Panc1 (cell line): ENCODE results near the gene CELF2. TPM values are rescaled to one million over a fixed set of nuclear protein-coding genes. Genes with fewer than 3 reads are reported as not detected.
A peak's percentile ranks its signal among the peaks of the same experiment; 100 is the strongest.

Experiments
- ATAC-seq: fragments of 200-7000 bp; cut with Tn5 transposase; 2 replicates; pipeline ENCODE4 v1.9.1; 2020; ENCODE audit warnings: mild to moderate bottlenecking, moderate library complexity
- BruUV-seq: library from RNA; stranded (reverse); fragments of 400-500 nt; replicated peaks from 2 replicates; lab custom pipeline; 2021; lab: Mats Ljungman, UMichigan
- CTCF ChIA-PET: fragments of 300-600 bp; sonication (Branson Sonifier 250); formaldehyde crosslinking; loops from one replicate; lab custom pipeline; 2022; ENCODE audit warnings: antibody characterized with exemption; lab: Charles Lee
- POLR2A ChIA-PET: fragments of 300-600 bp; sonication (Branson Sonifier 250); formaldehyde crosslinking; loops from one replicate; lab custom pipeline; 2022; ENCODE audit warnings: antibody characterized with exemption; lab: Charles Lee
- DNase-seq: peaks from one replicate; pipeline ENCODE4 v3.0.0-alpha.2; 2010; ENCODE audit warnings: low read depth, low spot score
- H3K27ac ChIP-seq: 2 replicates; pipeline ENCODE4 v1.5.1; 2011; ENCODE audit warnings: mild to moderate bottlenecking, low read length, inconsistent platforms
- H3K27me3 ChIP-seq: fragments of 200-500 bp; sonication (Bioruptor generic); 2 replicates; pipeline ENCODE4 v1.6.0; 2014; ENCODE audit warnings: low read length, inconsistent platforms; ENCODE audit not compliant: control insufficient read depth, insufficient read depth
- H3K36me3 ChIP-seq: fragments of 200-500 bp; sonication (Bioruptor generic); 2 replicates; pipeline ENCODE4 v1.5.1; 2014; ENCODE audit warnings: inconsistent platforms, mild to moderate bottlenecking, low read length, moderate library complexity; ENCODE audit not compliant: control insufficient read depth, insufficient read depth
- H3K4me1 ChIP-seq: 2 replicates; pipeline ENCODE4 v1.5.1; 2011; ENCODE audit warnings: inconsistent platforms, mild to moderate bottlenecking, low read length, moderate library complexity; ENCODE audit not compliant: control insufficient read depth, insufficient read depth
- H3K4me3 ChIP-seq, 2 experiments: 2 replicates each; pipeline ENCODE4 v1.5.1; 2011 to 2012; ENCODE audit warnings: low read depth in 2 of 2, low read length in 2 of 2, mild to moderate bottlenecking in 2 of 2, inconsistent platforms in 1 of 2, moderate library complexity in 1 of 2
- H3K9me3 ChIP-seq: fragments of 200-500 bp; sonication (Bioruptor generic); 2 replicates; pipeline ENCODE4 v1.5.1; 2014; ENCODE audit warnings: low read depth, mild to moderate bottlenecking, inconsistent platforms, low read length, moderate library complexity; ENCODE audit not compliant: control insufficient read depth, insufficient read depth
- POLR2AphosphoS5 ChIP-seq: IDR thresholded peaks from 2 replicates; pipeline ENCODE4 v1.6.1; 2012; ENCODE audit warnings: mild to moderate bottlenecking, low read depth, low read length, moderate library complexity
- SIN3A ChIP-seq: IDR thresholded peaks from 2 replicates; pipeline ENCODE4 v1.6.1; 2012; ENCODE audit warnings: low read depth, mild to moderate bottlenecking, low read length, moderate library complexity, borderline replicate concordance; ENCODE audit not compliant: insufficient read depth
- TCF7L2 ChIP-seq: IDR thresholded peaks from 2 replicates; pipeline ENCODE4 v1.6.1; 2011; ENCODE audit warnings: mild to moderate bottlenecking, low read depth, low read length, inconsistent platforms
- in situ Hi-C: cut with HindIII; loops from 2 replicates; pipeline ENCODE4 v1.10.0; 2016; ENCODE audit warnings: low sequenced_read_pairs, low pct_unique_long_range_greater_than_20kb
- intact Hi-C: fragments of 100-400 bp; cut with micrococcal nuclease; formaldehyde crosslinking; loops from one replicate; pipeline ENCODE4 v1.10.0; 2022; ENCODE audit not compliant: unreplicated experiment
- total RNA-seq: library from RNA; stranded (reverse); gene quantifications from one replicate; pipeline ENCODE4 v1.2.1, GENCODE V29; 2021; ENCODE audit not compliant: unreplicated experiment
- TF ChIP-seq, protein P1 (sequence below): fragments of 450-650 bp; IDR thresholded peaks from 2 replicates; pipeline ENCODE4 v1.5.1; 2017; ENCODE audit warnings: mild to moderate bottlenecking
- TF ChIP-seq, protein P2 (sequence below), 2 experiments: IDR thresholded peaks; 2 replicates each; pipeline ENCODE4 v1.6.1; 2011 to 2012; ENCODE audit warnings: low read depth in 2 of 2, control low read depth in 1 of 2, low read length in 1 of 2, mild to moderate bottlenecking in 1 of 2, moderate library complexity in 1 of 2; ENCODE audit not compliant: insufficient read depth in 1 of 2

CELF2 gene
- total RNA-seq, 1 experiment from 2014 or later, result 0.44 TPM

DNA sequence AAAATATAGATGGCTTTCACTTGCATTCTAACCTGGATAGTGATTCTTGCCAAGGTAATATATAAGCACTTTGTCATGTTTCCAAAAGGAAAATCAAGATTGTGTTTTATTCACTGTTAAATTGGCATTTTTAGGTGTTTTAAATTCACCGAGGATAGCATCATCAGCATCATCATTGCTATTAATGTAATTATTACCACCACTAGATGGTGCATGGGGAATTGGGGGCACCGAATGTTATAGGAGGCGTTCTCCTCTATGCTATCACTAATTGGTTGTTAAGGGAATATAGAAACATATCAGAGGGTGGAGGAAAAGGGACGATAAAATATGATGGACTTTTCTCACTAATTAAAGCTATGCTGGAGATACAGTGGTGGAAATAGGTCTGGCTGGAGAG lies 95.5 kb downstream of the CELF2 start:
- no TSS peak for BruUV-seq
- H3K27me3 ChIP-seq, result no peaks in the 10 kb centered on the region
- H3K4me3 ChIP-seq, result no peak overlapping the region
- no peak overlapping the region for H3K27ac ChIP-seq
- ATAC-seq (no peak), DNase-seq (no peak)
- H3K4me1 ChIP-seq, result no peaks in the 10 kb centered on the region
- H3K36me3 ChIP-seq, result no peaks in the 10 kb centered on the region
- POLR2A ChIA-PET, result no interaction called here
- CTCF ChIA-PET, result no interaction called here
- no peaks in the 10 kb centered on the region for H3K9me3 ChIP-seq
- TF ChIP-seq, protein P1, sequence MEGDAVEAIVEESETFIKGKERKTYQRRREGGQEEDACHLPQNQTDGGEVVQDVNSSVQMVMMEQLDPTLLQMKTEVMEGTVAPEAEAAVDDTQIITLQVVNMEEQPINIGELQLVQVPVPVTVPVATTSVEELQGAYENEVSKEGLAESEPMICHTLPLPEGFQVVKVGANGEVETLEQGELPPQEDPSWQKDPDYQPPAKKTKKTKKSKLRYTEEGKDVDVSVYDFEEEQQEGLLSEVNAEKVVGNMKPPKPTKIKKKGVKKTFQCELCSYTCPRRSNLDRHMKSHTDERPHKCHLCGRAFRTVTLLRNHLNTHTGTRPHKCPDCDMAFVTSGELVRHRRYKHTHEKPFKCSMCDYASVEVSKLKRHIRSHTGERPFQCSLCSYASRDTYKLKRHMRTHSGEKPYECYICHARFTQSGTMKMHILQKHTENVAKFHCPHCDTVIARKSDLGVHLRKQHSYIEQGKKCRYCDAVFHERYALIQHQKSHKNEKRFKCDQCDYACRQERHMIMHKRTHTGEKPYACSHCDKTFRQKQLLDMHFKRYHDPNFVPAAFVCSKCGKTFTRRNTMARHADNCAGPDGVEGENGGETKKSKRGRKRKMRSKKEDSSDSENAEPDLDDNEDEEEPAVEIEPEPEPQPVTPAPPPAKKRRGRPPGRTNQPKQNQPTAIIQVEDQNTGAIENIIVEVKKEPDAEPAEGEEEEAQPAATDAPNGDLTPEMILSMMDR, result peak; percentile 13; the same call in 1 of the 2 replicates
- TF ChIP-seq POLR2AphosphoS5, result no peak
- in situ Hi-C loops (no loop called here), intact Hi-C loops (no loop called here)

DNA sequence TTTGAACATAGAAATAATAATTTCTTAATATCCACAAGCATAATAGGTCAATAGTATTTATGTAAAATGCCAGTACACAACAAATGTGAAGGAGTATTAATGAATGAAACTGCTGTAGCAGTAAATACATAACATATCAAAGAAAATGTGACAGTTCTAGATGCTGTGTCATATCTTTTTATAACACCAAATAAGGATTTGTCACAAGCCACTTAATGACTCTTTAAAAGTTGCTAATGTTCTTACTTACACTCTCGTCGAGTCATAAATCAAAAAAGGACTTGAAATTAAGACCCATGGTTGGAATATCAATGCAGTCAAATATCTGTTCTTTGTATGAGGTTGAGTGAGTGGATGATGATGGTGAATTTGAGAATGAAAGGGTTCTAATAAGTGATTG lies 96.6 kb downstream of the CELF2 start:
- no peak for DNase-seq
- Histone ChIP-seq H3K4me1 (no peaks in the 10 kb centered on the region), H3K36me3 (no peaks in the 10 kb centered on the region), H3K27me3 (no peaks in the 10 kb centered on the region), H3K27ac (no peak overlapping the region), H3K4me3 (no peak overlapping the region), H3K9me3 (no peaks in the 10 kb centered on the region)
- no TSS peak for BruUV-seq
- intact Hi-C loops (no loop called here), in situ Hi-C loops (no loop called here)
- no peak for TF ChIP-seq TCF7L2
- TF ChIP-seq, protein P2, sequence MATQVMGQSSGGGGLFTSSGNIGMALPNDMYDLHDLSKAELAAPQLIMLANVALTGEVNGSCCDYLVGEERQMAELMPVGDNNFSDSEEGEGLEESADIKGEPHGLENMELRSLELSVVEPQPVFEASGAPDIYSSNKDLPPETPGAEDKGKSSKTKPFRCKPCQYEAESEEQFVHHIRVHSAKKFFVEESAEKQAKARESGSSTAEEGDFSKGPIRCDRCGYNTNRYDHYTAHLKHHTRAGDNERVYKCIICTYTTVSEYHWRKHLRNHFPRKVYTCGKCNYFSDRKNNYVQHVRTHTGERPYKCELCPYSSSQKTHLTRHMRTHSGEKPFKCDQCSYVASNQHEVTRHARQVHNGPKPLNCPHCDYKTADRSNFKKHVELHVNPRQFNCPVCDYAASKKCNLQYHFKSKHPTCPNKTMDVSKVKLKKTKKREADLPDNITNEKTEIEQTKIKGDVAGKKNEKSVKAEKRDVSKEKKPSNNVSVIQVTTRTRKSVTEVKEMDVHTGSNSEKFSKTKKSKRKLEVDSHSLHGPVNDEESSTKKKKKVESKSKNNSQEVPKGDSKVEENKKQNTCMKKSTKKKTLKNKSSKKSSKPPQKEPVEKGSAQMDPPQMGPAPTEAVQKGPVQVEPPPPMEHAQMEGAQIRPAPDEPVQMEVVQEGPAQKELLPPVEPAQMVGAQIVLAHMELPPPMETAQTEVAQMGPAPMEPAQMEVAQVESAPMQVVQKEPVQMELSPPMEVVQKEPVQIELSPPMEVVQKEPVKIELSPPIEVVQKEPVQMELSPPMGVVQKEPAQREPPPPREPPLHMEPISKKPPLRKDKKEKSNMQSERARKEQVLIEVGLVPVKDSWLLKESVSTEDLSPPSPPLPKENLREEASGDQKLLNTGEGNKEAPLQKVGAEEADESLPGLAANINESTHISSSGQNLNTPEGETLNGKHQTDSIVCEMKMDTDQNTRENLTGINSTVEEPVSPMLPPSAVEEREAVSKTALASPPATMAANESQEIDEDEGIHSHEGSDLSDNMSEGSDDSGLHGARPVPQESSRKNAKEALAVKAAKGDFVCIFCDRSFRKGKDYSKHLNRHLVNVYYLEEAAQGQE (IDR thresholded peaks at IDR 0.05; ENCODE audit: insufficient read depth in 1 of 2, low read depth in 2 of 2, low read length in 1 of 2), result no peak
- TF ChIP-seq, protein P1, result no peak
- ATAC-seq, result no peak
- CTCF ChIA-PET, result no interaction called here
- POLR2A ChIA-PET, result no interaction called here

DNA sequence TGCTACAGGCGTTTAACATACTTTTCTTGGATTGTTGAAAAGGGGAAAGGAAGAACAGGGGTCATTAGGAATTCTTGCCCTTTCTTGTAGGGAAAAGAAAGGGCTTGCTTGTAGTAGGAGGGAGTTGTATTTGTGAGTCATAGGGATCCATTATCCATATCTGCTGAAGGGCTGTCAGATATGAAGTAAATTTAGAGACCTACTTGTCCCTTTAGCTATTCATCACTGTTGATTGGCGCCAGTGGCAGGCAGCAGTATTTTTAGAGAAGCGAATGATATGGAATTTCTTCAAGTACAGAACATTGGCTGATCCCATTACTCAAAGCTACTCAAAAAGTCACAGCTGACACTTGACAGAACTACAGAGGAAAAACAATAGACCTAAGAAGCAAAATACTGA lies 97.7 kb downstream of the CELF2 start:
- Histone ChIP-seq H3K4me1 (no peaks in the 10 kb centered on the region), H3K9me3 (no peaks in the 10 kb centered on the region), H3K27me3 (no peaks in the 10 kb centered on the region), H3K4me3 (no peak overlapping the region), H3K36me3 (no peaks in the 10 kb centered on the region), H3K27ac (no peak overlapping the region)
- CTCF ChIA-PET, result no interaction called here
- DNase-seq (no peak), ATAC-seq (no peak)
- intact Hi-C loops, result no loop called here
- TF ChIP-seq SIN3A, result no peak
- TF ChIP-seq, protein P2 (IDR thresholded peaks at IDR 0.05; ENCODE audit: insufficient read depth in 1 of 2, low read depth in 2 of 2, low read length in 1 of 2), result no peak
- TF ChIP-seq POLR2AphosphoS5, result no peak
- TF ChIP-seq, protein P1, result no peak
- no peak for TF ChIP-seq TCF7L2
- POLR2A ChIA-PET, result no interaction called here
- BruUV-seq, result no TSS peak
- in situ Hi-C loops, result no loop called here
